GM19455 (cell line): Measurements from ENCODE around the gene TLCD5.

Experiments
- ATAC-seq: cut with Tn5 transposase; IDR thresholded peaks from one replicate; pipeline ENCODE4 v1.9.1; 2021; ENCODE audit not compliant: unreplicated experiment

The TLCD5 gene

GRCh38 chr11:120375076-120375475, 50.0 kb downstream of the TLCD5 start:
- ATAC-seq: no peak

- no peak for ATAC-seq
Measured at GRCh38 chr11:120376547-120377182, 51.6 kb downstream of the TLCD5 start.

GRCh38 chr11:120378474-120378873, 53.4 kb downstream of the TLCD5 start:
- no peak for ATAC-seq

GRCh38 chr11:120381401-120381800, 56.3 kb downstream of the TLCD5 start:
- no peak for ATAC-seq
